ENCODE data around the gene ZNF862.

ZNF862 gene

GRCh38 chr7:149845257-149845980, 7.2 kb downstream of the ZNF862 start:
- no peak overlapping the region for H2AK5ac ChIP-seq (ENCODE audit: low read length)
- H3K23ac ChIP-seq (ENCODE audit: low read length), result no peak overlapping the region
- WGBS (ENCODE audit: extremely low coverage, insufficient coverage, low lambda C conversion rate), result no CpG with 5 or more reads among the region's 5 CpGs
- DNase-seq, result no peak
- no peak overlapping the region for H4K5ac ChIP-seq (ENCODE audit: low read length)
- H2BK120ac ChIP-seq (ENCODE audit: low read depth, low read length), result no peak overlapping the region
- H2BK5ac ChIP-seq (ENCODE audit: low read length), result no peak overlapping the region
- H3K4me2 ChIP-seq (ENCODE audit: low read length), result no peak overlapping the region
- no peaks in the 10 kb centered on the region for H3K79me1 ChIP-seq (ENCODE audit: low read length)
- peaks cover 3% of the 10 kb centered on the region for H3K27me3 ChIP-seq (ENCODE audit: insufficient read depth, low read length, poor library complexity)
- no peak overlapping the region for H3K4ac ChIP-seq (ENCODE audit: low read depth, low read length)
- H3K4me1 ChIP-seq (ENCODE audit: control insufficient read depth, low read depth, low read length), result no peaks in the 10 kb centered on the region
- no peaks in the 10 kb centered on the region for H3K36me3 ChIP-seq (ENCODE audit: control insufficient read depth, insufficient read depth, low read length)
- no peak overlapping the region for H3K4me3 ChIP-seq (ENCODE audit: low read length)
- H3K79me2 ChIP-seq (ENCODE audit: control insufficient read depth, insufficient read depth, low read length), result no peaks in the 10 kb centered on the region
- H4K8ac ChIP-seq (ENCODE audit: low read depth, low read length), result no peak overlapping the region
- H3K56ac ChIP-seq (ENCODE audit: low read length), result no peak overlapping the region
- no peak overlapping the region for H2BK15ac ChIP-seq (replicated peaks; ENCODE audit: low read depth)
- H3K27ac ChIP-seq (ENCODE audit: low read depth, low read length), result no peak overlapping the region
- H3K9ac ChIP-seq (ENCODE audit: low read length), result no peak overlapping the region
- H3K18ac ChIP-seq (ENCODE audit: low read length), result no peak overlapping the region

GRCh38 chr7:149846021-149846420, 7.8 kb downstream of the ZNF862 start:
- Histone ChIP-seq H3K27me3 (ENCODE audit: insufficient read depth, low read length, poor library complexity) (peaks cover 3% of the 10 kb centered on the region), H3K4me3 (ENCODE audit: low read length) (no peak overlapping the region), H3K23ac (ENCODE audit: low read length) (no peak overlapping the region), H4K8ac (ENCODE audit: low read depth, low read length) (no peak overlapping the region), H2BK5ac (ENCODE audit: low read length) (no peak overlapping the region), H4K5ac (ENCODE audit: low read length) (no peak overlapping the region), H3K18ac (ENCODE audit: low read length) (no peak overlapping the region), H3K4me2 (ENCODE audit: low read length) (no peak overlapping the region), H3K4me1 (ENCODE audit: control insufficient read depth, low read depth, low read length) (no peaks in the 10 kb centered on the region), H3K9ac (ENCODE audit: low read length) (no peak overlapping the region), H2BK15ac (replicated peaks; ENCODE audit: low read depth) (no peak overlapping the region), H3K36me3 (ENCODE audit: control insufficient read depth, insufficient read depth, low read length) (no peaks in the 10 kb centered on the region), H3K79me2 (ENCODE audit: control insufficient read depth, insufficient read depth, low read length) (no peaks in the 10 kb centered on the region), H3K79me1 (ENCODE audit: low read length) (no peaks in the 10 kb centered on the region), H3K4ac (ENCODE audit: low read depth, low read length) (no peak overlapping the region), H2BK120ac (ENCODE audit: low read depth, low read length) (no peak overlapping the region), H3K27ac (ENCODE audit: low read depth, low read length) (no peak overlapping the region), H2AK5ac (ENCODE audit: low read length) (no peak overlapping the region), H3K56ac (ENCODE audit: low read length) (no peak overlapping the region)
- DNase-seq, result no peak
- WGBS (ENCODE audit: extremely low coverage, insufficient coverage, low lambda C conversion rate), result no CpG with 5 or more reads among the region's 9 CpGs

DNA sequence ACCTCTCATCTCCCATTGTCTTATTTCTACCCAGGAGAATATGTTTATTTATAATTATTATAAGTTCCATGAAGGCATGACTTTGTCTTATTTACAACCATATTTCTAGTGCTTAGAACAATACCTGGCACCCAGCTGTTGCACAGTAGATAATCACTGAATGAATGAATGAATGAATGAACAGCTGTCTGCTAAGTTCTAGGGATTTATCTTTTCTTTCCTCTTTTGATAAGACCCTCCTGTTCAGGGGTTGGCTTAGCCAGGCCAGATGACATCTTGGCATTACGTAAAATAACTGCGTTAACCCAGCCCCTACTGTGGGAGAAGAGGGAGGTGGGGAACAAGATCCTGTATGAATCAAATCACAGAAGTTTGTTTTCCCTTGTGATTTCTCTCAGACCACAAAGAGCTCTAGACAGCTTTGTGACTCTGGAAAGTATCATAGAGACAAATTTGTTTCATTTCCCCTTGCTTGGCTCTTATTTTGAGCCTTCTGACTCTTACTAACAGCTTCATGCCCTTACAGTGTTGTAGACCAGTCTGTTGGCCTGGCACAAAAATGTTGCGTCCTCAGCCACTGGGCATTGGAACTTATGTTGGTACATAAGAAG, 8.4 kb downstream of the ZNF862 start:
- H3K9ac ChIP-seq (ENCODE audit: low read length), result no peak overlapping the region
- H3K27ac ChIP-seq (ENCODE audit: low read depth, low read length), result no peak overlapping the region
- DNase-seq, result no peak
- no peak overlapping the region for H3K18ac ChIP-seq (ENCODE audit: low read length)
- no peak overlapping the region for H2AK5ac ChIP-seq (ENCODE audit: low read length)
- H3K4ac ChIP-seq (ENCODE audit: low read depth, low read length), result no peak overlapping the region
- no peaks in the 10 kb centered on the region for H3K36me3 ChIP-seq (ENCODE audit: control insufficient read depth, insufficient read depth, low read length)
- no peak overlapping the region for H2BK5ac ChIP-seq (ENCODE audit: low read length)
- no peaks in the 10 kb centered on the region for H3K4me1 ChIP-seq (ENCODE audit: control insufficient read depth, low read depth, low read length)
- no peak overlapping the region for H2BK15ac ChIP-seq (replicated peaks; ENCODE audit: low read depth)
- no peak overlapping the region for H2BK120ac ChIP-seq (ENCODE audit: low read depth, low read length)
- H3K23ac ChIP-seq (ENCODE audit: low read length), result no peak overlapping the region
- H3K56ac ChIP-seq (ENCODE audit: low read length), result no peak overlapping the region
- H3K79me1 ChIP-seq (ENCODE audit: low read length), result no peaks in the 10 kb centered on the region
- no CpG with 5 or more reads among the region's 3 CpGs for WGBS (ENCODE audit: extremely low coverage, insufficient coverage, low lambda C conversion rate)
- H3K27me3 ChIP-seq (ENCODE audit: insufficient read depth, low read length, poor library complexity), result peaks cover 3% of the 10 kb centered on the region
- no peak overlapping the region for H3K4me3 ChIP-seq (ENCODE audit: low read length)
- no peak overlapping the region for H4K5ac ChIP-seq (ENCODE audit: low read length)
- no peaks in the 10 kb centered on the region for H3K79me2 ChIP-seq (ENCODE audit: control insufficient read depth, insufficient read depth, low read length)
- no peak overlapping the region for H4K8ac ChIP-seq (ENCODE audit: low read depth, low read length)
- H3K4me2 ChIP-seq (ENCODE audit: low read length), result no peak overlapping the region

GRCh38 chr7:149849174-149849573, 11.0 kb downstream of the ZNF862 start:
- no peak overlapping the region for H4K5ac ChIP-seq (ENCODE audit: low read length)
- no peak overlapping the region for H3K9ac ChIP-seq (ENCODE audit: low read length)
- H3K56ac ChIP-seq (ENCODE audit: low read length), result no peak overlapping the region
- no peaks in the 10 kb centered on the region for H3K4me1 ChIP-seq (ENCODE audit: control insufficient read depth, low read depth, low read length)
- H4K8ac ChIP-seq (ENCODE audit: low read depth, low read length), result no peak overlapping the region
- no peaks in the 10 kb centered on the region for H3K79me2 ChIP-seq (ENCODE audit: control insufficient read depth, insufficient read depth, low read length)
- no CpG with 5 or more reads among the region's 6 CpGs for WGBS (ENCODE audit: extremely low coverage, insufficient coverage, low lambda C conversion rate)
- peak; percentile 46 for DNase-seq
- H2AK5ac ChIP-seq (ENCODE audit: low read length), result no peak overlapping the region
- H3K4me2 ChIP-seq (ENCODE audit: low read length), result no peak overlapping the region
- H2BK5ac ChIP-seq (ENCODE audit: low read length), result no peak overlapping the region
- no peak overlapping the region for H3K18ac ChIP-seq (ENCODE audit: low read length)
- no peaks in the 10 kb centered on the region for H3K27me3 ChIP-seq (ENCODE audit: insufficient read depth, low read length, poor library complexity)
- H3K79me1 ChIP-seq (ENCODE audit: low read length), result no peaks in the 10 kb centered on the region
- no peak overlapping the region for H3K4me3 ChIP-seq (ENCODE audit: low read length)
- no peak overlapping the region for H3K4ac ChIP-seq (ENCODE audit: low read depth, low read length)
- no peak overlapping the region for H2BK120ac ChIP-seq (ENCODE audit: low read depth, low read length)
- no peak overlapping the region for H3K27ac ChIP-seq (ENCODE audit: low read depth, low read length)
- H3K23ac ChIP-seq (ENCODE audit: low read length), result no peak overlapping the region
- H3K36me3 ChIP-seq (ENCODE audit: control insufficient read depth, insufficient read depth, low read length), result no peaks in the 10 kb centered on the region
- no peak overlapping the region for H2BK15ac ChIP-seq (replicated peaks; ENCODE audit: low read depth)

GRCh38 chr7:149850007-149850594, 11.9 kb downstream of the ZNF862 start:
- Histone ChIP-seq H3K27ac (ENCODE audit: low read depth, low read length) (no peak overlapping the region), H3K23ac (ENCODE audit: low read length) (no peak overlapping the region), H3K4me1 (ENCODE audit: control insufficient read depth, low read depth, low read length) (peaks cover 5% of the 10 kb centered on the region), H2BK15ac (replicated peaks; ENCODE audit: low read depth) (no peak overlapping the region), H3K79me1 (ENCODE audit: low read length) (no peaks in the 10 kb centered on the region), H3K4me2 (ENCODE audit: low read length) (no peak overlapping the region), H4K5ac (ENCODE audit: low read length) (no peak overlapping the region), H3K9ac (ENCODE audit: low read length) (no peak overlapping the region), H2BK120ac (ENCODE audit: low read depth, low read length) (no peak overlapping the region), H2BK5ac (ENCODE audit: low read length) (no peak overlapping the region), H3K4me3 (ENCODE audit: low read length) (no peak overlapping the region), H2AK5ac (ENCODE audit: low read length) (no peak overlapping the region), H3K18ac (ENCODE audit: low read length) (no peak overlapping the region), H3K56ac (ENCODE audit: low read length) (no peak overlapping the region), H3K27me3 (ENCODE audit: insufficient read depth, low read length, poor library complexity) (no peaks in the 10 kb centered on the region), H3K4ac (ENCODE audit: low read depth, low read length) (no peak overlapping the region), H3K36me3 (ENCODE audit: control insufficient read depth, insufficient read depth, low read length) (no peaks in the 10 kb centered on the region), H4K8ac (ENCODE audit: low read depth, low read length) (no peak overlapping the region), H3K79me2 (ENCODE audit: control insufficient read depth, insufficient read depth, low read length) (no peaks in the 10 kb centered on the region)
- no peak for DNase-seq
- no CpG with 5 or more reads among the region's 16 CpGs for WGBS (ENCODE audit: extremely low coverage, insufficient coverage, low lambda C conversion rate)

All from mesendoderm (in vitro differentiated cells).